SJCRH30 (cell line): ENCODE data around the gene BRMS1. TPM values are rescaled to one million over a fixed set of nuclear protein-coding genes. Genes with fewer than 3 reads are reported as not detected.
"Not testable (repeated sequence)": the region's sequence is repeated elsewhere in the genome, so short reads cannot be mapped to it uniquely, and the experiment has no call there.

Experiments used
- DNase-seq, 2 experiments: peaks; one replicate each; pipeline ENCODE4 v3.0.0-alpha.2; 2015 to 2020
- H3K27ac ChIP-seq: fragments of 250-450 bp; sonication (Bioruptor Pico); 2 replicates; pipeline ENCODE4 v1.5.1; 2020; ENCODE audit warnings: mild to moderate bottlenecking, moderate library complexity
- H3K27me3 ChIP-seq: fragments of 250-450 bp; sonication (Bioruptor Pico); 2 replicates; pipeline ENCODE4 v1.5.1; 2020; ENCODE audit warnings: mild to moderate bottlenecking, moderate library complexity
- H3K36me3 ChIP-seq: fragments of 250-450 bp; sonication (Bioruptor Pico); 2 replicates; pipeline ENCODE4 v1.5.1; 2020; ENCODE audit warnings: mild to moderate bottlenecking, moderate library complexity
- H3K4me1 ChIP-seq: fragments of 250-450 bp; sonication (Bioruptor Pico); 2 replicates; pipeline ENCODE4 v1.5.1; 2020; ENCODE audit warnings: mild to moderate bottlenecking, moderate library complexity
- H3K4me3 ChIP-seq: fragments of 250-450 bp; sonication (Bioruptor Pico); 2 replicates; pipeline ENCODE4 v1.5.1; 2020; ENCODE audit warnings: mild to moderate bottlenecking, moderate library complexity
- H3K9me3 ChIP-seq: fragments of 250-450 bp; sonication (Bioruptor Pico); replicated peaks from 2 replicates; pipeline ENCODE4 v1.5.1; 2020; ENCODE audit warnings: mild to moderate bottlenecking, moderate library complexity
- total RNA-seq: library from RNA; depleted of rRNA; stranded (reverse); fragments of >200 nt; shearing (Covaris generic); gene quantifications from 2 replicates; pipeline ENCODE4 v1.2.3, GENCODE V29; 2014; rRNA removed

Gene BRMS1
- total RNA-seq, result 40.5 and 42.9 TPM in 2 replicates

- Histone ChIP-seq H3K27me3 (no peaks in the 10 kb centered on the region), H3K4me3 (peak within 1 kb of the TSS; percentile 74), H3K4me1 (peaks cover 2% of the 10 kb centered on the region; the same call in 1 of the 2 replicates), H3K9me3 (no peaks in the 10 kb centered on the region), H3K27ac (peak within 1 kb of the TSS; percentile 5; the same call in 1 of the 2 replicates), H3K36me3 (no peaks in the 10 kb centered on the region)
- DNase-seq, result peak; percentile 96
Measured at GRCh38 chr11:66344550-66345315, at the start of gene BRMS1. BRMS1 (minus strand) TSS chr11:66345104; CDS start chr11:66342234, 2,870 bp downstream.

GRCh38 chr11:66393954-66394353, 49.0 kb upstream of the BRMS1 start:
- H3K4me3 ChIP-seq, result no peak overlapping the region
- H3K27ac ChIP-seq, result no peak overlapping the region
- no peaks in the 10 kb centered on the region for H3K4me1 ChIP-seq
- DNase-seq, result no peak
- peaks cover 3% of the 10 kb centered on the region; the same call in 1 of the 2 replicates for H3K27me3 ChIP-seq
- no peaks in the 10 kb centered on the region for H3K9me3 ChIP-seq
- no peaks in the 10 kb centered on the region for H3K36me3 ChIP-seq

- Histone ChIP-seq H3K9me3 (no peaks in the 10 kb centered on the region), H3K27me3 (peaks cover 3% of the 10 kb centered on the region; the same call in 1 of the 2 replicates), H3K27ac (no peak overlapping the region), H3K4me1 (no peaks in the 10 kb centered on the region), H3K36me3 (no peaks in the 10 kb centered on the region), H3K4me3 (no peak overlapping the region)
- DNase-seq, result no peak
Measured at GRCh38 chr11:66391322-66391721, 46.4 kb upstream of the BRMS1 start.

GRCh38 chr11:66388780-66389386, 44.0 kb upstream of the BRMS1 start:
- Histone ChIP-seq H3K4me3 (no peak overlapping the region), H3K9me3 (no peaks in the 10 kb centered on the region), H3K36me3 (no peaks in the 10 kb centered on the region), H3K27me3 (peaks cover 3% of the 10 kb centered on the region; the same call in 1 of the 2 replicates), H3K27ac (no peak overlapping the region), H3K4me1 (no peaks in the 10 kb centered on the region)
- DNase-seq, result peak; percentile 77 to 83

GRCh38 chr11:66386171-66387069, 41.5 kb upstream of the BRMS1 start:
- no peak overlapping the region for H3K27ac ChIP-seq
- H3K27me3 ChIP-seq, result peaks cover 3% of the 10 kb centered on the region; the same call in 1 of the 2 replicates
- DNase-seq, result peak; percentile 75 to 89
- H3K4me1 ChIP-seq, result no peaks in the 10 kb centered on the region
- peak overlapping the region; percentile 17; the same call in 1 of the 2 replicates for H3K4me3 ChIP-seq
- H3K36me3 ChIP-seq, result no peaks in the 10 kb centered on the region
- no peaks in the 10 kb centered on the region for H3K9me3 ChIP-seq

GRCh38 chr11:66384316-66384715, 39.4 kb upstream of the BRMS1 start:
- not testable (repeated sequence) for H3K27me3 ChIP-seq, H3K9me3 ChIP-seq, H3K4me1 ChIP-seq, H3K4me3 ChIP-seq, H3K36me3 ChIP-seq, H3K27ac ChIP-seq, DNase-seq

GRCh38 chr11:66380264-66380663, 35.4 kb upstream of the BRMS1 start:
- H3K9me3 ChIP-seq, DNase-seq, H3K27me3 ChIP-seq, H3K4me1 ChIP-seq, H3K4me3 ChIP-seq, H3K36me3 ChIP-seq, H3K27ac ChIP-seq: not testable (repeated sequence)

- H3K27ac ChIP-seq, H3K4me3 ChIP-seq, DNase-seq, H3K27me3 ChIP-seq, H3K36me3 ChIP-seq, H3K9me3 ChIP-seq: not testable (repeated sequence)
- peaks cover 15% of the 10 kb centered on the region for H3K4me1 ChIP-seq
Measured at GRCh38 chr11:66373690-66374287, 28.9 kb upstream of the BRMS1 start.

- no peaks in the 10 kb centered on the region for H3K36me3 ChIP-seq
- peaks cover 15% of the 10 kb centered on the region for H3K4me1 ChIP-seq
- no peak overlapping the region for H3K4me3 ChIP-seq
- H3K9me3 ChIP-seq, result no peaks in the 10 kb centered on the region
- no peak for DNase-seq
- H3K27me3 ChIP-seq, result no peaks in the 10 kb centered on the region
- no peak overlapping the region for H3K27ac ChIP-seq
Measured at GRCh38 chr11:66373265-66373664, 28.4 kb upstream of the BRMS1 start.

GRCh38 chr11:66371627-66372415, 26.9 kb upstream of the BRMS1 start, which contains the start of gene SLC29A2:
SLC29A2 (minus strand) TSS chr11:66371760; CDS start chr11:66371591, 169 bp downstream.
- H3K4me1 ChIP-seq, result peaks cover 15% of the 10 kb centered on the region
- H3K27ac ChIP-seq, result peak within 1 kb of the TSS; percentile 6; the same call in 1 of the 2 replicates
- H3K9me3 ChIP-seq, result no peaks in the 10 kb centered on the region
- H3K4me3 ChIP-seq, result peak within 1 kb of the TSS; percentile 60
- DNase-seq, result peak; percentile 69
- no peaks in the 10 kb centered on the region for H3K36me3 ChIP-seq
- H3K27me3 ChIP-seq, result no peaks in the 10 kb centered on the region

GRCh38 chr11:66369073-66369894, 24.4 kb upstream of the BRMS1 start:
- Histone ChIP-seq H3K27me3 (no peaks in the 10 kb centered on the region), H3K9me3 (no peaks in the 10 kb centered on the region), H3K4me1 (peaks cover 15% of the 10 kb centered on the region), H3K4me3 (peak overlapping the region; percentile 7), H3K27ac (peak overlapping the region; percentile 80), H3K36me3 (no peaks in the 10 kb centered on the region)
- DNase-seq, result peak; percentile 68 to 71

GRCh38 chr11:66368484-66368883, 23.6 kb upstream of the BRMS1 start:
- Histone ChIP-seq H3K4me1 (peaks cover 15% of the 10 kb centered on the region), H3K27ac (no peak overlapping the region), H3K9me3 (no peaks in the 10 kb centered on the region), H3K27me3 (no peaks in the 10 kb centered on the region), H3K4me3 (no peak overlapping the region), H3K36me3 (no peaks in the 10 kb centered on the region)
- DNase-seq, result no peak
